ENCODE results near the gene PLCH1.

The PLCH1 gene

DNA sequence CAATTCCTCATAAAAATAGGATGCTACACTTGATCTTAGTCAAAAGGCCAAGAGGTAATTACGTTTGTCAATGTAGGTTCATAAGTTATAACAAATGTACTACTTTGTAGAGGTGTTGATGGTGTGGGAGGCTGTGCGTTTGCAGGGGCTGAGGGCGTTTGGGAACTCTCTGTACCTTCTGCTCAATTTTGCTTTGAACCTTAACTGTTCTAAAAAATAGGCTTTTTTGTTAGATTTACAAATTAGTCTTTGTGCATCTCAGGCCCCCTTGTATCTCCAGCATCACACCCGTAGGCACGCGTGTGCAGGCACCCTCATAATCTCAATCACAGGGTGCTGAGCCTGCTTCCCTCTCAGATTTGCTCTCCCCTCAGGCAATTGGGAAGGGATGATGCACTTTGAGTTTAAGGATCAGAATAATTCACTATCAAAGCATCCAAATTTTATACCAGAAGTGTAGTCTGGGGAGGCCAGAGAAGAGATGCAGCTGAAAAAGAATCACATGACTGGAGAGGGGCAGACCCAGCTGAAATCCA, 415.3 kb downstream of the PLCH1 start:
- no peak for DNase-seq (ENCODE audit: low read depth in 2 of 2)
- TF ChIP-seq, protein P1, sequence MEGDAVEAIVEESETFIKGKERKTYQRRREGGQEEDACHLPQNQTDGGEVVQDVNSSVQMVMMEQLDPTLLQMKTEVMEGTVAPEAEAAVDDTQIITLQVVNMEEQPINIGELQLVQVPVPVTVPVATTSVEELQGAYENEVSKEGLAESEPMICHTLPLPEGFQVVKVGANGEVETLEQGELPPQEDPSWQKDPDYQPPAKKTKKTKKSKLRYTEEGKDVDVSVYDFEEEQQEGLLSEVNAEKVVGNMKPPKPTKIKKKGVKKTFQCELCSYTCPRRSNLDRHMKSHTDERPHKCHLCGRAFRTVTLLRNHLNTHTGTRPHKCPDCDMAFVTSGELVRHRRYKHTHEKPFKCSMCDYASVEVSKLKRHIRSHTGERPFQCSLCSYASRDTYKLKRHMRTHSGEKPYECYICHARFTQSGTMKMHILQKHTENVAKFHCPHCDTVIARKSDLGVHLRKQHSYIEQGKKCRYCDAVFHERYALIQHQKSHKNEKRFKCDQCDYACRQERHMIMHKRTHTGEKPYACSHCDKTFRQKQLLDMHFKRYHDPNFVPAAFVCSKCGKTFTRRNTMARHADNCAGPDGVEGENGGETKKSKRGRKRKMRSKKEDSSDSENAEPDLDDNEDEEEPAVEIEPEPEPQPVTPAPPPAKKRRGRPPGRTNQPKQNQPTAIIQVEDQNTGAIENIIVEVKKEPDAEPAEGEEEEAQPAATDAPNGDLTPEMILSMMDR (IDR thresholded peaks at IDR 0.05; ENCODE audit: low read depth, low read length), result no peak
- H3K4me3 ChIP-seq (replicated peaks in 1 of 2; ENCODE audit: low read depth in 2 of 2, low read length in 2 of 2), result no peak overlapping the region

DNA sequence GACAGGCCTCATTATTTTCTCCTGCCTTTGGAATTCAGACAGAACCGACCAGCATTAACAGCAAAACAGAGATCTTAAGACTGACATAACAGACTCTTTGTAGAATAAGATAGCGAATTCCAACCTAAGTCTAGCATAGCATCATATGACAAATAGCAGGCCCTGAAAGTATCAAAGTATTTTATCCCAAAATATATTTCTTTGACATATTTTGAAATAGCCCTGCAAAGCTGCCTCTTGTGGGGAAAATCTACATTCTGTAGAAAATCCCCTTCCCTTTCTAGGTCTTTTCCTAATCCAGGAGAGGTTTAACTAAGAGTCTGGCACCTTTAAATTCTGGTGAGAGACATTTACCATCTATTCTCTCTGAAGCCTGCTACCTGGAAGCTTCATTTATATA, 417.0 kb downstream of the PLCH1 start:
- TF ChIP-seq, protein P1 (IDR thresholded peaks at IDR 0.05; ENCODE audit: low read depth, low read length), result no peak
- no peak overlapping the region for H3K4me3 ChIP-seq (replicated peaks in 1 of 2; ENCODE audit: low read depth in 2 of 2, low read length in 2 of 2)
- DNase-seq (ENCODE audit: low read depth in 2 of 2), result no peak

DNA sequence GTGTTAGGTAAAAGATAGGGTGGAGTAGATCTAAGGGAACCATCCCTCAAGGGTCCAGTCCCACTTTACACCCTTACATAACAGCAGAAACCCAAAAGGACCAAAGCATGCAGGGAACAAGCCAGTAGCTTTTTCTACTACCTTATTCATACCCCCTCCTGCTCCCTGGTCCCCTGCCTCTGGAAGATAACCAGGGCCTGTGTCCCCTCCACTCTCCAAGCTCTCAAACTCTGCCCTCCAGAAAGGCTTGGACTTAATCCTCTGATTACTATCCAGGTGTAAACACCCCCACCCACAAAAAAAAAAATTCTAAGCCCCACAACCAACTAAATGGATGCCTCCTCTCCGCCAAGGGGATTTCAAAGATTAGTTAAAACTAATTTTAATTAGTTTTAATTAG, 417.4 kb downstream of the PLCH1 start:
- DNase-seq (ENCODE audit: low read depth in 2 of 2), result no peak
- H3K4me3 ChIP-seq (replicated peaks in 1 of 2; ENCODE audit: low read depth in 2 of 2, low read length in 2 of 2), result no peak overlapping the region
- TF ChIP-seq, protein P1 (IDR thresholded peaks at IDR 0.05; ENCODE audit: low read depth, low read length), result no peak

DNA sequence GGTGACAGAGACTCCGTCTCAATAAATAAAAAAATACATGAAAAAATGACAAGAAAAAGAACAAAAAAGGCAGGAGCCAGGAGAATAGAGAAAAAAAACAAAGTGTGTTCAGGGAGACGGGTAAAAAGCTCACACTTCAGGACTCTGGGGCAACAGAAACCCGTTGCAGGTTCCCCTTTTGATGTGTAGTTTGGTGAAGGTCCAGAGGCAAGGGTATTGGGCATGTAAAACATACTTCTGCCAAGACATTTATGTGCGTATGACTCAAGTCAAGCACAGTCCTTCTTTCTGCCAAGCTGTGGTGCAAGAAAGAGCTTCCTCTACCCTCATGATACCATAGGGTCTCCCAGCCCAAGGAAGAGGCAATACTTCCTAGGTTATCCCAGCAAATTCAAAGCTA, 418.0 kb downstream of the PLCH1 start:
- TF ChIP-seq, protein P1 (IDR thresholded peaks at IDR 0.05; ENCODE audit: low read depth, low read length), result no peak
- H3K4me3 ChIP-seq (replicated peaks in 1 of 2; ENCODE audit: low read depth in 2 of 2, low read length in 2 of 2), result no peak overlapping the region
- DNase-seq (ENCODE audit: low read depth in 2 of 2), result no peak

DNA sequence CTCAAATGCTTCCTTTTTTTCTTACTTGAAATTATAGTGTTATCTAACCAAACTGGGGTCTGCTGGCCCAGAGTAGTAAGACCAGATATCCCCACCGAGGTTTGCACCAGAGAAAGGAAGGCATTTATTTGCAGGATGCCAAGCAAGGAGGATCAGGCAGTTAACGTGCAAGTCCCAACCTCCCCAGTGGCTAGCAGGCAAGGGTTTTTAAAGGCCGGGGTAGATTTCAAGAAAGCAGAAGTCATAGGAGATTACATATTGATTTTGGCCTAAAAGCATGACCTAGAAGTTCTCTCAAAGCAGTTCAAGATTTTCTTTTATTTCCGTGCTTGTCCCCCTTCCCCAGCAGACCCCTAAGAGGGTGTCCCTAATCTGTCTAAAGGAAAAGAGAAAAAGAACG, 418.6 kb downstream of the PLCH1 start:
- no peak for DNase-seq (ENCODE audit: low read depth in 2 of 2)

More for the DNA sequence above, 418.6 kb downstream of the PLCH1 start:
- H3K4me3 ChIP-seq (replicated peaks in 1 of 2; ENCODE audit: low read depth in 2 of 2, low read length in 2 of 2), result no peak overlapping the region
- TF ChIP-seq, protein P1 (IDR thresholded peaks at IDR 0.05; ENCODE audit: low read depth, low read length), result no peak
